ENCODE measurements around the gene PAK2.
A peak's percentile ranks its signal among the peaks of the same experiment; 100 is the strongest.
"Not testable (repeated sequence)": the region's sequence is repeated elsewhere in the genome, so short reads cannot be mapped to it uniquely, and the experiment has no call there.

PAK2 gene

DNA sequence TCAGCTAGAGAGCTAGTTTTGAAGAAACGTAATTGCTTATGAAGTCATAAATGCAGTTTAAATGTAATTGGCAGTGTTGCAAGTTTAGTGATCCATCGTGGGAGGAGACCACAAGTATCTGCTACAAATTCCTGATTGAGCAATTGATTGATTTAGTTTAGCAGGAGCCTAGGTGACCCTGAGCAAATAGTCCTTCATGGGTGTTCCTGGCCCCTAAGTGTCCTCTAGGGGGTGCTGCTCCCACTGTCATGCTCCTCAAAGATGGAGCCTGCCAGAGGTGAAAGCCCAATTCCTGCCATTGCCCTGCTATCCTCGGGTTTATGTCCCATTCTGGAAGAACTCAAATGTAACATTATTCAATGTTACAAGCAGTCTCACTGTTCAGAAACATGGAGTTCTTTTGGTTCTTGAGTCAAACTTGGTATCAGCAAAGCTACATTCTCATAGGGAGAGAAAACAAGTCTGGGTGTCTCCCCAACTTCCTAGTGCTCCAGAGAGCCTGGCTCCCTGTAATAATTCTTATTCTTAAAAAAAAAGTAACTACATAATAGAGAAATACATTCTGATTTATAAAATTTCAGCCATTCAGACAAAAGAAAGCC is 98.3 kb downstream of the PAK2 start:
- TF ChIP-seq, protein P1, sequence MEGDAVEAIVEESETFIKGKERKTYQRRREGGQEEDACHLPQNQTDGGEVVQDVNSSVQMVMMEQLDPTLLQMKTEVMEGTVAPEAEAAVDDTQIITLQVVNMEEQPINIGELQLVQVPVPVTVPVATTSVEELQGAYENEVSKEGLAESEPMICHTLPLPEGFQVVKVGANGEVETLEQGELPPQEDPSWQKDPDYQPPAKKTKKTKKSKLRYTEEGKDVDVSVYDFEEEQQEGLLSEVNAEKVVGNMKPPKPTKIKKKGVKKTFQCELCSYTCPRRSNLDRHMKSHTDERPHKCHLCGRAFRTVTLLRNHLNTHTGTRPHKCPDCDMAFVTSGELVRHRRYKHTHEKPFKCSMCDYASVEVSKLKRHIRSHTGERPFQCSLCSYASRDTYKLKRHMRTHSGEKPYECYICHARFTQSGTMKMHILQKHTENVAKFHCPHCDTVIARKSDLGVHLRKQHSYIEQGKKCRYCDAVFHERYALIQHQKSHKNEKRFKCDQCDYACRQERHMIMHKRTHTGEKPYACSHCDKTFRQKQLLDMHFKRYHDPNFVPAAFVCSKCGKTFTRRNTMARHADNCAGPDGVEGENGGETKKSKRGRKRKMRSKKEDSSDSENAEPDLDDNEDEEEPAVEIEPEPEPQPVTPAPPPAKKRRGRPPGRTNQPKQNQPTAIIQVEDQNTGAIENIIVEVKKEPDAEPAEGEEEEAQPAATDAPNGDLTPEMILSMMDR (conservative IDR thresholded peaks at IDR 0.05), result peak; percentile 46
- no peak overlapping the region for H3K27ac ChIP-seq

DNA sequence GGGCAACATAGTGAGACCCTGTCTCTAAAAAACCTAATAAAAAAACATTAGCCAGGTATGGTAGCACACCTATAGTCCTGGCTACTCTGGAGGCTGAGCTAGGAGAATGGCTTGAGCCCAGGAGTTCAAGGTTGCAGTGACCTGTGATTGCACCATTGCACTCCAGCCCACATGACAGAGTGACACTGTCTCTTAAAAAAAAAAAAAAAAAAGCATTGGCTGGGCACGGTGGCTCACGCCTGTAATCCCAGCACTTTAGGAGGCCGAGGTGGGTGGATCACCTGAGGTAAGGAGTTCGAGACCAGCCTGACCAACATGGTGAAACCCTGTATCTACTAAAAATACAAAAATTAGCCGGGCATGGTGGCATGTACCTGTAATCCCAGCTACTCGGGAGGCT is 99.7 kb downstream of the PAK2 start:
- H3K27ac ChIP-seq, result not testable (repeated sequence)

DNA sequence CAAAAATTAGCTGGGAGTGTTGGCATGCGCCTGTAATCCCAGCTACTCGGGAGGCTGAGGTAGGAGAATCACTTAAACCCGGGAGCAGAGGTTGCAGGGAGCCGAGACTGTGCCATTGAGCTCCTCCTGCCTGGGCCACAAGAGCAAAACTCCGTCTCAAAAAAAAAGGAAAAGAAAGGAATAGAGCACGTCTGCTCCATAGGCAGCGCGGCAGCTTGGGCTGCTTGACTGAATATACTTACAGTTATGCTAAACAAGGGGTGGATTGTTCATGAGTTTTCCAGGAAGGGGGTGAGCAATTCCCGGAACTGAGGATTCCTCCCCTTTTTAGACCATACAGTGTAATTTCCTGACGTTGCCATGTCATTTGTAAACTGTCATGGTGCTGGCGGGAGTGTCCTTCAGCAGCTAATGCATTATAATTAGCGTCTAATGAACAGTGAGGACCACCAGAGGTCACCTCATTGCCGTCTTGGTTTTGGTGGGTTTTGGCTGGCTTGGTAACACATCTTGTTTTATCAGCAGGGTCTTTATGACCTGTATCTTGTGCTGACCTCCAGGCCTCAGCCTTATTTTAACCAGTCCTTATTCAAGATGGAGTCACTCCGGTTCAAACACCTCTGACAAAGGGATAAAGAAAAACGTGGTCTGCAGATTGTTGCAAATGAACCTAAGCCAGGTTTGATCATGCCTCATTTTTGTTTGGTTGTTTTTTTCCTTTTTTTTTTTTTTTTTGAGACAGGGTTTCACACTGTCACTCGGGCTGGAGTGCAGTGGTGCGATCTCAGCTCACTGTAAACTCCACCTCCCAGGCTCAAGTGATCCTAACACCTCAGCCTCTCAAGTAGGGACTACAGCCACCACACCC is 103.1 kb downstream of the PAK2 start:
- H3K27ac ChIP-seq, result no peak overlapping the region
- TF ChIP-seq, protein P1 (conservative IDR thresholded peaks at IDR 0.05), result no peak

DNA sequence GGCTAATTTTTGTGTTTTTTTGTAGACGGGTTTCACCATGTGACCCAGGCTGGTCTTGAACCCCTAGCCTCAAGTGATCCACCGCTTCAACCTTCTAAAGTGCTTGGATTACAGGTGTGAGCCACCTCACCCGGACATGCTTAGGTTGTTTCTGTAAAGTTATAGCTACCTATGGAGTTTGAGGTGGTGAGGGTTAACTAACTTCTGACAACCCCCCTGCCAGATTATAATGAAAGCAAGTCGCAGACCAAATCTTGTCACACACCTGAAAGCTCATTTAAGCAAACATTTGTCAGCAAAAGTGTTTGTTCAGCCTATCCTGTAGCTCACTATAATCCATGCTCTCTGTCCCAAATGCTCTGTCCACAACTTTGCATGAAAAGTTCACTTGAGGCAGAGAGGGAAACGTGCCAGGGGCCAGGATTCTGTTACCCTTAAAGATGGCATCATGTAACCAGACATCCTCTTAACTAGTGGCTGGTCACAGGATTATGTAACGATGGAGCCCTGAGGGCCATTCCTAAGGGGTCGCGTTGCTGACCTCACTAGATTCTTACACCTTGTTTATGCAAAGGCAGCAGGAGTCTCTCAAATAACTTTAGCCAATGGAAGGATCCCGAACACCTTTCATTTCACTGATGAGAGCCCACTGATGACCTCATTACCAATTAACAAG is 103.9 kb downstream of the PAK2 start:
- no peak overlapping the region for H3K27ac ChIP-seq
- TF ChIP-seq, protein P1 (conservative IDR thresholded peaks at IDR 0.05), result no peak

DNA sequence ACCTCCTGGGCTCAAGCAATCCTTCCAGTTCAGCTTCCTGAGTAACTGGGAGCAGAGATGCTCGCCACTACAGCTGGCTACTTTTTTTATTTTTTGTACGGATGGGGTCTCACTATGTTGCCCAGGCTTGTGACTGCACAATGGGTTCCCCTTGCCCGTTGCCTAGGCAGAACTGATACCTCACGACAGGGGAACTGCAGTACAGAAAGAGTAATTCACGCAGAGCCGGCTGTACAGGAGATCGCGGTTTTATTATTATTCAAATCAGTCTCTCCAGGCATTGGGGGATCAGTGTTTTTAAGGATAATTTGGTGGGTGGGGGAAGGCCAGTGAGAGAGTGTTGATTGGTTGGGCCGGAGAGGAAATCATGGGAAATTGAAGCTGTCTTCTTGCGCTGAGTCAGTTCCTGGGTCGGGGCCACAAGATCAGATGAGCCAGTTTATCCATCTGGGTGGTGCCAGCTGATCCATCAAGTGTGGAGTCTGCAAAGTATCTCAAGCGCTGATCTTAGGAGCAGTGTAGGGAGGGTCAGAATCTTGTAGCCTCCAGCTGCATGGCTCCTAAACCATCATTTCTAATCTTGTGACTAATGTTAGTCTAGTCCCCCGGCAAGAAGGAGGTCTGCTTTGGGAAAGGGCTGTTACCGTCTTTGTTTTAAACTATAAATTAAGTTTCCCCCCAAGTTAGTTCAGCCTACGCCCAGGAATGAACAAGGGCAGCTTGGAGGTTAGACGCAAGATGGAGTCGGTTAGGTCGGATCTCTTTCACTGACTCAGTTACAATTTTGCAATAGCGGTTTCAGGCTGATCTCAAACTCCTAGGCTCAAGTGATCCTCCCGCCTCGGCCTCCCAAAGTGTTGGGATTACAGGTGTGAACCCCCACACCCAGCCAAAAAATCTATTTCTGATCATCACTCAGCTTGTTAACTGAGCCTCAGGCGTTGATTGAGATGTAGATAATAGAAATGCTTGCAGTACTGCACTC is 104.9 kb downstream of the PAK2 start:
- not testable (repeated sequence) for H3K27ac ChIP-seq

DNA sequence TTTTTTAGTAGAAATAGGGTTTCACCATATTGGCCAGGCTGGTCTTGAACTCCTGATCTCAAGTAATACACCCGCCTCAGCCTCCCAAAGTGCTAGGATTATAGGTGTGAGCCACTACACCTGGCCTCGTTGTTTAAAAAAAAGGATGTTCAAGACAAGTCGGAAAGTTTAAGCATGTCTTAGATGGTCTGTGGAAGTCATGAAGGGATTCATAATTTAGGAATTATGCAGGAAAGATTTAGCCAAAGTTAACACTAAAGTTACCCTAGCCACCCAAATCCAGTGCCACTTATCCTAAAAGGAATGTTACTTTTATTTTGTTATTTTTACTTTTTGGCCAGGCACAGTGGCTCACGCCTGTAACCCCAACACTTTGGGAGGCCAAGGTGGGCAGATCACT is 108.7 kb downstream of the PAK2 start:
- not testable (repeated sequence) for H3K27ac ChIP-seq

DNA sequence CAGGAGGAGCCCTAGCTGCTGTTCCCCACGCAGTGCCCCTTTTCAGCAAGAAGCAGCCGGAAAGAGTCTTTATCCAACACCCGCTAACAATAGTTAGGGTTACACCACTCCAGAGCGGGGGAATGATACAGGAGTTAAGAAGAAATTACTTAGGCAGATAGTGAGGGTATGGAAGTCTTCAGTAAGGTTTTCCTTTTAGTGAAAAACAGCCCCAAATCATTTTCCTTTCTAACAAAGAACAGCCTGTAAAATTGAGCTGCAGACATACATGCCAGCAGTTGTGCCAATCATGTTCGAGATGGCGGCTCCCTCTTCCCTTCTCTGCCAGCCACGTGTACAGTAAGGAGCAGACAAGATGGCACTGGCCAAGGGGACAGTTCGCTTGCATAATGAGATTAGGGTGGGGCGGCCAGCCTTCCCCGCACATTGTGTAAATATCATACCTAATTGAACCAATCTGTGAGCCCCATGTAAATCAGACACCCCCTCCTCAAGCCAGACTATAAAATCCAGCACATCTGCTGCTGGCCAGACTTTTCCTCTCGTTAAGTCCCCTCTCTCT is 109.6 kb downstream of the PAK2 start:
- no peak overlapping the region for H3K27ac ChIP-seq
- TF ChIP-seq, protein P1 (conservative IDR thresholded peaks at IDR 0.05), result no peak

DNA sequence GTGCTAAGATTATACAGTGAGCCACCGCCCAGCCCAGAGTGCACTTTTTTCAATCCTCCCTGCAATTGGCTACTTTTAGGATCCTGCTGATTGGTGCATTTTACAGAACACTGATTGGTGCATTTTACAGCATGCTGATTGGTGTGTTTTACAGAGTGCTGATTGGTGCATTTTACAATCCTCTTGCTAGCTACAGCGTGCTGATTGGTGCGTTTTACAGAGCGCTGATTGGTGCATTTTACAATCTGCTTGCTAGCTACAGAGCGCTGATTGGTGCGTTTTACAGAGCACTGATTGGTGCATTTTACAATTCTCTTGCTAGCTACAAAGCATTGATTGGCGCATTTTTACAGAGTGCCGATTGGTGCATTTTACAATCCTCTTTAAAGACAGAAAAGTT is 123.3 kb downstream of the PAK2 start:
- not testable (repeated sequence) for H3K27ac ChIP-seq

DNA sequence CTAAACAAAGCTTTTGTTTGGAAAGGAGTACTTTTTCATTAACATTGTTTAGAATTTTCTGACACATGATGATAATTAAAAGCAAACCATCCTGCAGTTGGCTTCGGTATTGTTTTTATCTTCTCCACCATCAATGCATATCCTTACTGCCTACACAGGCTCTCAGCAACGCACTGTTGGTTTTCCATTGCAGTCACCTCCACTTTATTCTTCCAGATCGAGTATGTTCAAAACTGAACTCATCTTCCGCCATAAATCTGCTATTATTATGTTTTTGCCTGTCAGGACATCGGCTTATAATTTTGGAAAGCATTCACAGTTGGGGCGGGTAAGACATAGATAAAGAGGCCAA is 127.5 kb downstream of the PAK2 start:
- peak overlapping the region; percentile 86 for H3K27ac ChIP-seq
- TF ChIP-seq, protein P1 (conservative IDR thresholded peaks at IDR 0.05), result no peak
